Thymus (tissue), 11 donors: Measurements from ENCODE around the gene ZNF599. TPM values are rescaled to one million over a fixed set of nuclear protein-coding genes. Genes with fewer than 3 reads are reported as not detected.

Experiments used
- DNase-seq, 9 donors: peaks; one replicate each; pipeline ENCODE4 v3.0.0-alpha.2; 2013; ENCODE audit warnings: low spot score in 9 of 9, low read depth in 6 of 9, missing footprints in 1 of 9
- H3K27ac ChIP-seq, 2 donors: one replicate each; pipeline ENCODE4 v1.5.1; 2013; ENCODE audit warnings: control low read depth in 1 of 2, low read depth in 1 of 2, low read length in 1 of 2, mild to moderate bottlenecking in 1 of 2, moderate library complexity in 1 of 2
- H3K27me3 ChIP-seq, 2 donors: one replicate each; pipeline ENCODE4 v1.5.1; 2013; ENCODE audit warnings: low read length in 1 of 2; ENCODE audit not compliant: control insufficient read depth in 2 of 2, insufficient read depth in 1 of 2
- H3K36me3 ChIP-seq, 2 donors: one replicate each; pipeline ENCODE4 v1.5.1; 2013; ENCODE audit warnings: low read length in 1 of 2, mild to moderate bottlenecking in 1 of 2, moderate library complexity in 1 of 2; ENCODE audit not compliant: control insufficient read depth in 2 of 2, insufficient read depth in 2 of 2
- H3K4me1 ChIP-seq, 2 donors: one replicate each; pipeline ENCODE4 v1.5.1; 2013; ENCODE audit warnings: low read length in 2 of 2; ENCODE audit not compliant: control insufficient read depth in 2 of 2, insufficient read depth in 2 of 2
- H3K4me3 ChIP-seq, 2 donors: one replicate each; pipeline ENCODE4 v1.5.1; 2013; ENCODE audit warnings: low read length in 2 of 2, control low read depth in 1 of 2, mild to moderate bottlenecking in 1 of 2
- H3K9me3 ChIP-seq, 2 donors: one replicate each; pipeline ENCODE4 v1.5.1; 2013; ENCODE audit warnings: low read length in 1 of 2, mild to moderate bottlenecking in 1 of 2; ENCODE audit not compliant: control insufficient read depth in 2 of 2, insufficient read depth in 1 of 2
- WGBS: extraction: QIAGEN DNeasy Blood & Tissue Kit; methylation state at CpG from one replicate; pipeline ENCODE4 v1.1.7; 2013; 5-methylcytosine and 5-hydroxymethylcytosine counted together
- polyA plus RNA-seq: library from polyadenylated mRNA; stranded (reverse); fragments of 200-250 nt; gene quantifications from one replicate; pipeline ENCODE4 v1.2.3, GENCODE V29; 2013
- total RNA-seq: library from RNA; stranded (reverse); fragments of 120-200 nt; gene quantifications from one replicate; pipeline ENCODE4 v1.2.4, GENCODE V29; 2013
- donor health status: healthy.

ZNF599 gene
- total and polyA plus RNA-seq, 2 donors: 7.7 to 9.5 TPM

- Histone ChIP-seq H3K4me3 (no peak overlapping the region), H3K36me3 (no peaks in the 10 kb centered on the region), H3K4me1 (no peaks in the 10 kb centered on the region), H3K9me3 (no peaks in the 10 kb centered on the region), H3K27me3 (peaks cover 0 to 2% of the 10 kb centered on the region in 2 donors), H3K27ac (no peak overlapping the region)
- WGBS: 87% methylated on average over 9 of the region's 9 CpGs
- DNase-seq: no peak
Observed at GRCh38 chr19:34794066-34794960, 21.3 kb upstream of the ZNF599 start.

- Histone ChIP-seq H3K36me3 (no peaks in the 10 kb centered on the region), H3K9me3 (no peaks in the 10 kb centered on the region), H3K27ac (no peak overlapping the region), H3K4me1 (no peaks in the 10 kb centered on the region), H3K27me3 (peaks cover 0 to 2% of the 10 kb centered on the region in 2 donors), H3K4me3 (no peak overlapping the region)
- DNase-seq: no peak
- WGBS: 85% methylated on average over 3 of the region's 3 CpGs
Observed at GRCh38 chr19:34793565-34793964, 20.6 kb upstream of the ZNF599 start.

- 72% methylated on average over 2 of the region's 2 CpGs for WGBS
- Histone ChIP-seq H3K36me3 (no peaks in the 10 kb centered on the region), H3K4me1 (no peaks in the 10 kb centered on the region)
Observed at GRCh38 chr19:34788074-34788473, 15.1 kb upstream of the ZNF599 start.

GRCh38 chr19:34787059-34787824 lies 14.2 kb upstream of the ZNF599 start:
- Histone ChIP-seq H3K9me3 (no peaks in the 10 kb centered on the region), H3K4me1 (no peaks in the 10 kb centered on the region), H3K4me3 (no peak overlapping the region), H3K27me3 (peaks cover 0 to 2% of the 10 kb centered on the region in 2 donors), H3K36me3 (no peaks in the 10 kb centered on the region), H3K27ac (no peak overlapping the region)
- 80% methylated on average over 3 of the region's 3 CpGs for WGBS
- no peak for DNase-seq

More at GRCh38 chr19:34788074-34788473, 15.1 kb upstream of the ZNF599 start:
- Histone ChIP-seq H3K27me3 (peaks cover 0 to 2% of the 10 kb centered on the region in 2 donors), H3K4me3 (no peak overlapping the region), H3K27ac (no peak overlapping the region), H3K9me3 (no peaks in the 10 kb centered on the region)
- no peak for DNase-seq

- Histone ChIP-seq H3K36me3 (no peaks in the 10 kb centered on the region), H3K9me3 (no peaks in the 10 kb centered on the region), H3K27me3 (no peaks in the 10 kb centered on the region), H3K4me1 (no peaks in the 10 kb centered on the region), H3K27ac (no peak overlapping the region), H3K4me3 (no peak overlapping the region)
- DNase-seq: no peak
- 78% methylated on average over 5 of the region's 5 CpGs for WGBS
Observed at GRCh38 chr19:34786236-34786635, 13.2 kb upstream of the ZNF599 start.

- Histone ChIP-seq H3K9me3 (no peaks in the 10 kb centered on the region), H3K4me1 (no peaks in the 10 kb centered on the region), H3K27me3 (no peaks in the 10 kb centered on the region), H3K36me3 (no peaks in the 10 kb centered on the region), H3K27ac (no peak overlapping the region), H3K4me3 (no peak overlapping the region)
- 74% methylated on average over 3 of the region's 3 CpGs for WGBS
- no peak for DNase-seq
Observed at GRCh38 chr19:34779652-34780051, 6.6 kb upstream of the ZNF599 start.

DNA sequence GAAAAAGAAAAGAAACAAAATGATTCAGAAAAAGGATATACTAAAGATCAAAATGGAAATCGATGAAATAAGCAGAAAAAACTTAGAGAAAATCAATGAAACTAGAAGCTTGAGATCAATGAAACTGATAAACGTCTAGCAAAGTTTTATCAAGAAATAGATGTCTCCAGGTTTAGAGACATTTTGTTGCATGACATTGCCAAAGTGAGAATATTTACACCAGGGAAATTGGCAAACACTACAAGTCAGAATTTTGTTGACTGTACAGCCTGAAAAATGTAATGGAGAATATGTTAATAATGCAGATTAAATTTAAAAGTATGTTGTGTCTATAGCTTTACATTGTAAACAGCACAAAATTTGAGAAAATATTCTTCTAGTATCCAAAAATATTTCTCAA lies 5.3 kb upstream of the ZNF599 start:
- H3K36me3 ChIP-seq: no peaks in the 10 kb centered on the region
- H3K9me3 ChIP-seq: no peaks in the 10 kb centered on the region
- H3K27ac ChIP-seq: no peak overlapping the region
- H3K4me1 ChIP-seq: no peaks in the 10 kb centered on the region
- no peak for DNase-seq
- 90% methylated on average over 2 of the region's 2 CpGs for WGBS
- peaks cover 0 to 3% of the 10 kb centered on the region in 2 donors for H3K27me3 ChIP-seq
- no peak overlapping the region for H3K4me3 ChIP-seq

DNA sequence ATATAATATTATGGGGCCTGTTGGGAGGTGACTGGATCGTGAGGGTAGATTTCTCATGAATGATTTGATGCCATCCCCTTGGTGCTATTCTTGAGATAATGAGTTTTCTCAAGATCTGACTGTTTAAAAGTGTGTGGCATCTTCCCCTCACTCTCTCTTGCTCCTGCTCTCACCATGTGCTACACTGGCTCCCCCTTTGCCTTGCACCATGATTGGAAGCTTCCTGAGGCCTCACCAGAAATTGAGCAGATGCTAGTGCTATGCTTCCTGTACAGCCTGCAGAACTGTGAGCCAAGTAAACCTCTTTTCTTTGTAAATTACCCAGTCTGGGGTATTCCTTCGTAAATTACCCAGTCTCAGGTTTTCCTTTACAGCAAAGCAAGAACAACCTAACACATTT lies 1.8 kb upstream of the ZNF599 start:
- peaks cover 7 to 10% of the 10 kb centered on the region in 2 donors for H3K4me1 ChIP-seq
- 88% methylated on average over 2 of the region's 2 CpGs for WGBS
- no peak for DNase-seq
- H3K27me3 ChIP-seq: peaks cover 0 to 3% of the 10 kb centered on the region in 2 donors
- no peaks in the 10 kb centered on the region for H3K36me3 ChIP-seq
- no peak overlapping the region for H3K4me3 ChIP-seq
- no peak overlapping the region for H3K27ac ChIP-seq
- no peaks in the 10 kb centered on the region for H3K9me3 ChIP-seq

DNA sequence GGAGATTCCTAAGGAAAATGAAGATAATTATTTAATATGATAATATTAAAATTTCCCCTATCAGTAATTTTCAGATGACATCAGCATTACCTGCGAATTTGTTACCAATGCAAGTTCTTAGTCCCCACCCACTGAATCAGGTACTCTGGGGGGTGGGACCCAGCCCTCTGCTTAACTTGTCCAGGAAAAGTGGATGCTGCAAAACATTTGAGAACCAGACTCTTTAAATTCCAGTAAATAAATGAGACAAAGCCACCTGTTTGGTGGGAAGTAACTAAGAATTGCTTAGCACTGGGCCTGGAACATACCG lies 495 bp upstream of the ZNF599 start:
- DNase-seq: no peak
- Histone ChIP-seq H3K4me3 (peak overlapping the region in 1 of 2 donors; percentile 59), H3K27me3 (peaks cover 0 to 3% of the 10 kb centered on the region in 2 donors), H3K9me3 (no peaks in the 10 kb centered on the region), H3K27ac (no peak overlapping the region), H3K36me3 (peaks cover 2 to 7% of the 10 kb centered on the region in 2 donors), H3K4me1 (peaks cover 7 to 10% of the 10 kb centered on the region in 2 donors)
- 88% methylated on average over 2 of the region's 2 CpGs for WGBS
